Mucosa of descending colon (tissue), 3 donors: ENCODE results near the gene LSP1. TPM values are rescaled to one million over a fixed set of nuclear protein-coding genes. Genes with fewer than 3 reads are reported as not detected.

Experiments used
- ATAC-seq: fragments of 200-7000 bp; cut with Tn5 transposase; one replicate; pipeline ENCODE4 v1.9.1; 2020; ENCODE audit warnings: mild to moderate bottlenecking, moderate library complexity
- DNase-seq, 3 donors: peaks; one replicate each; pipeline ENCODE4 v3.0.0-alpha.2; 2020
- H3K36me3 ChIP-seq: fragments of 200-600 bp; one replicate; pipeline ENCODE4 v1.8.0; 2021; ENCODE audit warnings: low read depth, mild to moderate bottlenecking
- H3K4me1 ChIP-seq: fragments of 200-600 bp; one replicate; pipeline ENCODE4 v1.8.0; 2021; ENCODE audit warnings: low read depth, mild to moderate bottlenecking
- H3K4me3 ChIP-seq: fragments of 200-600 bp; one replicate; pipeline ENCODE4 v1.8.0; 2021; ENCODE audit warnings: mild to moderate bottlenecking
- H3K9me3 ChIP-seq: fragments of 200-600 bp; one replicate; pipeline ENCODE4 v1.8.0; 2021; ENCODE audit warnings: mild to moderate bottlenecking
- CTCF ChIP-seq: fragments of 200-600 bp; IDR thresholded peaks from one replicate; pipeline ENCODE4 v1.8.0; 2022; ENCODE audit warnings: antibody characterized with exemption, mild to moderate bottlenecking
- intact Hi-C, 2 donors: fragments of 100-400 bp; cut with DNase I in 1 of 2; cut with micrococcal nuclease in 1 of 2; formaldehyde crosslinking; loops; one replicate each; pipeline versions ENCODE4 v1.11.0 to v1.11.1; 2022; cut with DNase I, micrococcal nuclease
- total RNA-seq, 3 donors: library from RNA; stranded (reverse); fragmentation: NEBNext Ultra II Directional in 2 of 3; extraction: Animal tissue kit (Norgen Biotek cat#: 25700) in 2 of 3; gene quantifications; one replicate each; pipeline versions ENCODE4 v1.2.1 to v1.2.4, GENCODE V29; 2021 to 2023
- donor health status: DM: no; HTN: no; CAD: no; lungs with moderate emphysema.
- donor health status: DM: no; HTN: no; CAD: no.
- donor health status: DM: no; HTN: yes; CAD: no.

Gene LSP1
- total RNA-seq, 3 donors from 2014 or later, result 18.5 to 32.2 (median 23.6) TPM

GRCh38 chr11:1890856-1891830, 38.3 kb downstream of the LSP1 start:
- TF ChIP-seq CTCF, result no peak
- intact Hi-C loops, result no loop called here
- Histone ChIP-seq H3K36me3 (no peaks in the 10 kb centered on the region), H3K9me3 (no peaks in the 10 kb centered on the region), H3K4me3 (no peak overlapping the region), H3K4me1 (no peaks in the 10 kb centered on the region)
- DNase-seq (peak in 1 of 3 donors; percentile 30), ATAC-seq (peak; percentile 4)

GRCh38 chr11:1891831-1892115, 38.9 kb downstream of the LSP1 start, which contains the start of gene PRR33:
TSS of gene PRR33 (minus strand) at chr11:1891895. CDS start at chr11:1890584, 1,311 bp downstream.
- H3K36me3 ChIP-seq, result no peaks in the 10 kb centered on the region
- intact Hi-C loops, result loop anchor here in 1 of 2 donors (2.0 kb wide), 1 partner anchor 25 kb away; no protein-coding TSS in a partner anchor
- no peak within 1 kb of the TSS for H3K4me3 ChIP-seq
- no peak for TF ChIP-seq CTCF
- no peaks in the 10 kb centered on the region for H3K4me1 ChIP-seq
- DNase-seq (no peak), ATAC-seq (no peak)
- H3K9me3 ChIP-seq, result no peaks in the 10 kb centered on the region

GRCh38 chr11:1892116-1892515, 39.2 kb downstream of the LSP1 start:
- TF ChIP-seq CTCF, result no peak
- ATAC-seq (no peak), DNase-seq (no peak)
- no peaks in the 10 kb centered on the region for H3K9me3 ChIP-seq
- no peaks in the 10 kb centered on the region for H3K36me3 ChIP-seq
- H3K4me3 ChIP-seq, result no peak overlapping the region
- no peaks in the 10 kb centered on the region for H3K4me1 ChIP-seq
- intact Hi-C loops, result loop anchor here in 1 of 2 donors (2.0 kb wide), 1 partner anchor 25 kb away; no protein-coding TSS in a partner anchor

GRCh38 chr11:1892558-1892957, 39.7 kb downstream of the LSP1 start:
- intact Hi-C loops, result loop anchor here in 1 of 2 donors (2.0 kb wide), 1 partner anchor 24 kb away; no protein-coding TSS in a partner anchor
- Histone ChIP-seq H3K4me1 (no peaks in the 10 kb centered on the region), H3K4me3 (no peak overlapping the region), H3K9me3 (no peaks in the 10 kb centered on the region), H3K36me3 (no peaks in the 10 kb centered on the region)
- DNase-seq (no peak), ATAC-seq (no peak)
- TF ChIP-seq CTCF, result no peak

GRCh38 chr11:1893581-1894359, 40.9 kb downstream of the LSP1 start:
- Histone ChIP-seq H3K4me1 (no peaks in the 10 kb centered on the region), H3K36me3 (no peaks in the 10 kb centered on the region), H3K9me3 (no peaks in the 10 kb centered on the region), H3K4me3 (no peak overlapping the region)
- no peak for TF ChIP-seq CTCF
- DNase-seq (no peak), ATAC-seq (no peak)
- intact Hi-C loops, result loop anchor here (1.0 to 2.0 kb wide), 2 partner anchors 23 kb away; no protein-coding TSS in a partner anchor
